GM18907 (cell line): ENCODE results near the gene CCER1.

Experiments
- ATAC-seq: cut with Tn5 transposase; IDR thresholded peaks from one replicate; pipeline ENCODE4 v1.9.1; 2021; ENCODE audit warnings: mild to moderate bottlenecking, moderate library complexity; ENCODE audit not compliant: unreplicated experiment

CCER1 gene

DNA sequence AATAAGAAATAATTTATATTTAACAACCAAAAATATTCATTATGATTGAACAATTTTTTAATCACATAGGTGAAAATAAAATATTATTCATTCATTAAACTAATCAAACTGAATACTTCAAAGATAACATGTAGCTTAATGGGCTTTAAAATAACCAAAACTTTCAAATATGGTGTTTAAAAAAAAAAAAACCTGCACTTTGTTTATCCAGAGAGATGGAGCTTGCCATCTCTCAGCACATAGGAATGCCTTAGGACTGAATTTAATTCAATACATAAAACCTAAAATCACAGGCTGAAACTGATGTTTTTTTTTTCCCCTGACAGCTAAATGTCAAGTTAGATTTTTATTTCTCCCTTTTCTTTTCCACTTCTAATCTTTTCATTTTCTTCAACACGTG lies 14.4 kb upstream of the CCER1 start:
- no peak for ATAC-seq

GRCh38 chr12:90965204-90965603 lies 10.2 kb upstream of the CCER1 start:
- no peak for ATAC-seq

DNA sequence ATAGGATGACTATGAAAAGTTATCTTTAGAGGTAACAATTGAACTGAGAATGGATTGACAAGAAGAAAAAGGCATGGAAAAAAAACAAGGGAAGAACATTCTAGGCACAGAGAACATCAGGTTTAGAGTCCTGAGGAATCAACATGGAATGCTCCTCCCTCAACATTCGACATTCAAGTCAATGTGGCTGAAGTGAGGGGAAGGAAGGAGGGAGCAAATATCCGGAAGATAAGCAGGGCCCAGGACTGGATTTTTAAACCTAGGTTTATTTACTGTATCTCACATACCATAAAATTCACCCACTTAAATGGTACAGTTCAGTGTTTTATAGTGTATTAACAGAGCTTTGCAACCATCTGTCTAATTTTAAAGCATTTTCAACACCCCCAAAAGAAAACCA lies 9.6 kb upstream of the CCER1 start:
- ATAC-seq = no peak

- no peak for ATAC-seq
Measured at GRCh38 chr12:90963946-90964345, 9.0 kb upstream of the CCER1 start.

GRCh38 chr12:90961154-90961553 lies 6.2 kb upstream of the CCER1 start:
- no peak for ATAC-seq

DNA sequence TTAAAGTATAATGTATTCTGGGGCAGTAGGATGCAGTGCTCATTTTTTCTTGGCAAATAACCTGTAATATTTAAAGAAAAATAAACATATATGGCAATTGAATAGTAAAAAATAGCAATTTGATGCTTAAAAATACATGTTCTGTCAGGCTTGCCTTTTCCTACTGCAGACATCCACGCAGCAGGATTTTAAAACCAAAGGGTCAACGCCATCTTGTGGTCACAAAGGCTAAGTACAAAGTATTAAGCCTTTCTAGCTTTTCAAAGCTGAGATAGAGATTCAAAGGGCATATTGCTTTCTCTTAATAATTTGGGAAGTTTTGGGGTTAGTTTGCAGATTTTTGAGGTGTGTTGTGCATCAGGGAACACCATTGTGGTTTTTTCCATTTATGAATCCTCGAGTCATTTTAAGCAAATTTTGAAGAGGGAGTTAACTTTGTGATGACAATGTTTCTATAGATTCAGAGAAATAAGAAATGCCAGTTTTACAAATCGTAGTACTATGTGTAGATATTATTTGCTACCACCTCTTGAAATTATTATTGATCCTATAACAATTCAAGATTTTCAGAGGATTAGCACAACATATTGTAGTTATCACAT lies 4.7 kb upstream of the CCER1 start:
- ATAC-seq = peak; percentile 87

- no peak for ATAC-seq
Measured at GRCh38 chr12:90959032-90959431, 4.1 kb upstream of the CCER1 start.

- no peak for ATAC-seq
Measured at GRCh38 chr12:90958347-90958746, 3.4 kb upstream of the CCER1 start.

DNA sequence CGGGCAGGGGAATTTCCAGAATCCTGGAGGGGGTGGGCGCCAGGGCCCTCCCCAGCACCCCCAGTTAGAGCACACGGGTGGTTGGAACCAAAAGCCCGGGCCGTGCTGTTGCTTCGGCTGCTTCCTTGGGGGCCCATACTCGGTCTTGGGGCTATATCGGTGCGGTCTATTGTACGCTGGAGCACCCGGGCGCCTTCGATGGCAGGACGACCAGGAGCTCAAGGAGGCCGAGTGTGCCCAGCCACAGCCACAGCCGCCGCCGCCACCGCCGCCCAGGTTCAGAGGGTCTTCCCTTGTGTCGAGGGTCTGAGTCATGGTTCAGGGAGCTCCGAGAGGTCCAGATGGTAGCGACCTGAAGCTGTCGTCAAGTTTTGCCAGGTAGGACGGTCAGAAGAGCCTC lies 548 bp downstream of the CCER1 start:
- no peak for ATAC-seq

- no peak for ATAC-seq
Measured at GRCh38 chr12:90953956-90954421, 987 bp downstream of the CCER1 start.

DNA sequence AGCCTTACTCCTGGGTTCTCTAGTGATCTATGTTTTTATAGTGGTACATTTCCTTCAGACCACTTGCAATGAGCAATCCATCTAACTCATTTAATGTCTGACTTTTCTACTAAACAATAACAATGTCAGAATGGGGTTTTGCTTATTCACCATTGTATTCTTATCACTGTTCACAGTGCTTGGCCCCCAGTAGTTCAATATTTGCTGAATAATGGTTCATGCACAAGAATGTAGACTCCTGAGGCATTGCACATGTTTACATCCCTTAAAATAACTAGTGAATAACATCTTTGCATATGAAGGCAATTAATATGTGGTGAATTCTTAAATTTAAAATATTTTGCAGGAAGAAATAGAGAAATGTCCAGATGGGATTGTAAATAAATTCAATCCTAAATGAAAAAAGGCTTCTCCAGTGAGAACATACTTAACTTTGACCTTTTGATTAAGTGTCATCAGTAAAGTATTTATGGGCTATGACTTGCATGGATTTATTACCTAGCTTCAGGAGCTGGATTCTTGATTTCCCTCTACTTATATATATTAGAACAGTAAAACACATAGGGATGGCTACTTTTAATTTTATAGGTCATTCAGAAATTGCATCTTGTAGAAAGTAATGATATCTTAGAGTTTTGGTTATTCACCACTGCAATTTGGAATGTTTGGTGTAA lies 3.4 kb downstream of the CCER1 start:
- no peak for ATAC-seq

GRCh38 chr12:90947869-90948268 lies 7.1 kb downstream of the CCER1 start:
- ATAC-seq = no peak

- peak; percentile 84 for ATAC-seq
Measured at GRCh38 chr12:90945070-90945649, 9.8 kb downstream of the CCER1 start.

DNA sequence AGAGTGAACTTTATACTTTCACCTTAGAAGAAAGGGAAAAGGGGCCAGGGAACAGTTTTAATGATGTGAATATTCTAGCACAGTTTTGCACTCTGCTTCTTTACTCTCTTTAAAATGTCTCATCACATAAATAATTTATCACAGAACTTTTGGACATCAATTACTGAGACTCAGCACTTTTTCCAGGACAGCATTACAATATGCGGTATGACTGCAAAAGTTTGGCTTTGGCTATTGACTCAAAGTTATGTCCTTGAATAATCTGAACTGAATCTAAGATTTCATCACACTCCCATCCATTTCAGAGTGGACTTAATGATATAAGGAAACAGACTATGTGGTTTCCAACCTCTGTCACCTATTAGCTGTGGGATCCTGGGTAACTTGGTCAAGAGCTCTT lies 11.7 kb downstream of the CCER1 start:
- ATAC-seq = no peak

GRCh38 chr12:90940872-90941499 lies 14.0 kb downstream of the CCER1 start:
- peak; percentile 85 for ATAC-seq

GRCh38 chr12:90939382-90939781 lies 15.6 kb downstream of the CCER1 start:
- no peak for ATAC-seq

- ATAC-seq = no peak
Measured at GRCh38 chr12:90938451-90938850, 16.5 kb downstream of the CCER1 start.

DNA sequence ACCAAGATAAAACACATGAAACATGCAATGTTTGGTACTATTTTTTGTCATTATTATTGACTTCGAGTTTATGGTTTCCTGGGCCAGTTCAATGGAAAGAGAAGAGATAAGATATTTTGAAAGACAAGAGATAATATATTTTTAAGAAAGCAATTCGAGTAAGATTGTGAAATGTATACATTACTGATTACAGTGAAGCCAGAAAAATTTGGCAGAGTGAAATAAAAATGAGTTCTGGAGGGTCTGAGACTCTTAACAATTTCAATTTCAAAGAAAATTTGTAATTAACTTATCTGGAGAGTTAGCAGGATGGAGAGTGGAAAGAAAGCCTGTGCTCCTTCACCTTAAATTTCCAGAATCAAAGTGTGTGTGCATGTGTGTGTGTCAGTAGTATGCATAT lies 17.3 kb downstream of the CCER1 start:
- ATAC-seq = no peak

GRCh38 chr12:90936230-90937005 lies 18.6 kb downstream of the CCER1 start:
- no peak for ATAC-seq

DNA sequence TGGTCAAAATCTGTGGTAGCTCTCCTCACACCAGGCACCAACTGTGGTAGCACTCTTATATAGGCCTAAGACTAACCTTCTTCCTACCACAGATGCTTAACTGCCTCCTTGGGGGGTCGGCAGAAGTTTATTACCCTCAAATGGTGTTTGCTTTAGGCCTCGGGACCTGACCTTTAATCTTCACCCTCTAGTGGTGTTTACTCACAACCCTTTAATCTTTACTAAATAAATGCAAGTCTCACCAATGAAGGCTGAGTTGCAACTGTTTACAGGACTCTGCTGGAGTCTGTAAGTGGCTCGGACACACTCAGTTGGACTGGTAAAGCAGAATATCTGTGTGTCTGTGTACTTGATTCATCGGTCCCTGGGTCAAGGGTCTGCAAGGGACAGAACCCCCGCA lies 29.4 kb downstream of the CCER1 start:
- ATAC-seq = no peak

- no peak for ATAC-seq
Measured at GRCh38 chr12:90924406-90924805, 30.6 kb downstream of the CCER1 start.
